HTERT RPE-1 (cell line): ENCODE data around the gene SLC6A5.

Source experiments
- in situ Hi-C: fragments of 300-500 bp; cut with MboI; formaldehyde crosslinking; loops from 4 replicates; pipeline ENCODE4 v1.14.3; 2020; ENCODE audit warnings: low sequenced_read_pairs

Gene SLC6A5

GRCh38 chr11:20596205-20597153 lies 2.9 kb upstream of the SLC6A5 start:
- in situ Hi-C loops, result no loop called here

- in situ Hi-C loops, result no loop called here
Measured at GRCh38 chr11:20597154-20597679, 2.2 kb upstream of the SLC6A5 start.

GRCh38 chr11:20597680-20598484 lies 1.5 kb upstream of the SLC6A5 start:
- in situ Hi-C loops, result no loop called here

- in situ Hi-C loops, result no loop called here
Measured at GRCh38 chr11:20598492-20598891, 916 bp upstream of the SLC6A5 start.

GRCh38 chr11:20600020-20600346 lies 575 bp downstream of the SLC6A5 start:
- in situ Hi-C loops, result no loop called here

- in situ Hi-C loops, result no loop called here
Measured at GRCh38 chr11:20600551-20600950, 1.1 kb downstream of the SLC6A5 start.

- in situ Hi-C loops, result no loop called here
Measured at GRCh38 chr11:20601221-20601914, 2.0 kb downstream of the SLC6A5 start.

GRCh38 chr11:20604295-20604803 lies 4.9 kb downstream of the SLC6A5 start:
- in situ Hi-C loops, result no loop called here

GRCh38 chr11:20604864-20605601 lies 5.6 kb downstream of the SLC6A5 start:
- in situ Hi-C loops, result no loop called here

- in situ Hi-C loops, result no loop called here
Measured at GRCh38 chr11:20605602-20606091, 6.2 kb downstream of the SLC6A5 start.

GRCh38 chr11:20608934-20609333 lies 9.5 kb downstream of the SLC6A5 start:
- in situ Hi-C loops, result no loop called here

GRCh38 chr11:20609727-20610707 lies 10.6 kb downstream of the SLC6A5 start:
- in situ Hi-C loops, result no loop called here

- in situ Hi-C loops, result no loop called here
Measured at GRCh38 chr11:20610825-20611224, 11.4 kb downstream of the SLC6A5 start.

- in situ Hi-C loops, result no loop called here
Measured at GRCh38 chr11:20611445-20611844, 12.0 kb downstream of the SLC6A5 start.

- in situ Hi-C loops, result no loop called here
Measured at GRCh38 chr11:20611892-20612291, 12.5 kb downstream of the SLC6A5 start.

GRCh38 chr11:20612416-20612815 lies 13.0 kb downstream of the SLC6A5 start:
- in situ Hi-C loops, result no loop called here

GRCh38 chr11:20616920-20617319 lies 17.5 kb downstream of the SLC6A5 start:
- in situ Hi-C loops, result no loop called here

- in situ Hi-C loops, result no loop called here
Measured at GRCh38 chr11:20617346-20618005, 18.1 kb downstream of the SLC6A5 start.
